ENCODE results near the gene CADM3. TPM values are rescaled to one million over a fixed set of nuclear protein-coding genes. Genes with fewer than 3 reads are reported as not detected.

The CADM3 gene
- total RNA-seq, 1 donor from 2014 or later: 4.0 TPM

GRCh38 chr1:159204161-159205141 lies 33.0 kb downstream of the CADM3 start, which contains the start of gene ACKR1:
Gene ACKR1 (plus strand): TSS chr1:159204875. CDS start chr1:159204960, 85 bp downstream.
- no peaks in the 10 kb centered on the region for H3K9me3 Mint-ChIP-seq (ENCODE audit: unreplicated experiment)
- peaks cover 46% of the 10 kb centered on the region for H3K4me1 Mint-ChIP-seq (ENCODE audit: unreplicated experiment)
- no peak for TF ChIP-seq CTCF (IDR thresholded peaks at IDR 0.05; ENCODE audit: unreplicated experiment)
- peaks cover 6% of the 10 kb centered on the region for H3K36me3 Mint-ChIP-seq (ENCODE audit: low read depth, unreplicated experiment)
- peak within 1 kb of the TSS; percentile 32 for H3K27ac Mint-ChIP-seq (ENCODE audit: unreplicated experiment)
- H3K4me3 Mint-ChIP-seq (ENCODE audit: unreplicated experiment): no peak within 1 kb of the TSS
- peaks cover 21% of the 10 kb centered on the region for H3K27me3 Mint-ChIP-seq (ENCODE audit: unreplicated experiment)
- no peak for DNase-seq (ENCODE audit: low spot score)

- Mint-ChIP-seq H3K36me3 (ENCODE audit: low read depth, unreplicated experiment) (peaks cover 4% of the 10 kb centered on the region), H3K9me3 (ENCODE audit: unreplicated experiment) (no peaks in the 10 kb centered on the region), H3K4me1 (ENCODE audit: unreplicated experiment) (peaks cover 40% of the 10 kb centered on the region), H3K4me3 (ENCODE audit: unreplicated experiment) (no peak overlapping the region), H3K27ac (ENCODE audit: unreplicated experiment) (no peak overlapping the region), H3K27me3 (ENCODE audit: unreplicated experiment) (peaks cover 18% of the 10 kb centered on the region)
- TF ChIP-seq CTCF (IDR thresholded peaks at IDR 0.05; ENCODE audit: unreplicated experiment): no peak
- no peak for DNase-seq (ENCODE audit: low spot score)
These were observed 33.8 kb downstream of the CADM3 start for GRCh38 chr1:159205225-159205624.

DNA sequence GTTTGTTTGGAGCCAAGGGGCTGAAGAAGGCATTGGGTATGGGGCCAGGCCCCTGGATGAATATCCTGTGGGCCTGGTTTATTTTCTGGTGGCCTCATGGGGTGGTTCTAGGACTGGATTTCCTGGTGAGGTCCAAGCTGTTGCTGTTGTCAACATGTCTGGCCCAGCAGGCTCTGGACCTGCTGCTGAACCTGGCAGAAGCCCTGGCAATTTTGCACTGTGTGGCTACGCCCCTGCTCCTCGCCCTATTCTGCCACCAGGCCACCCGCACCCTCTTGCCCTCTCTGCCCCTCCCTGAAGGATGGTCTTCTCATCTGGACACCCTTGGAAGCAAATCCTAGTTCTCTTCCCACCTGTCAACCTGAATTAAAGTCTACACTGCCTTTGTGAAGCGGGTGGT lies 34.7 kb downstream of the CADM3 start:
- Mint-ChIP-seq H3K4me1 (ENCODE audit: unreplicated experiment) (peaks cover 35% of the 10 kb centered on the region), H3K36me3 (ENCODE audit: low read depth, unreplicated experiment) (no peaks in the 10 kb centered on the region), H3K4me3 (ENCODE audit: unreplicated experiment) (no peak overlapping the region), H3K27me3 (ENCODE audit: unreplicated experiment) (peaks cover 19% of the 10 kb centered on the region), H3K9me3 (ENCODE audit: unreplicated experiment) (no peaks in the 10 kb centered on the region), H3K27ac (ENCODE audit: unreplicated experiment) (no peak overlapping the region)
- no peak for TF ChIP-seq CTCF (IDR thresholded peaks at IDR 0.05; ENCODE audit: unreplicated experiment)
- DNase-seq (ENCODE audit: low spot score): no peak

DNA sequence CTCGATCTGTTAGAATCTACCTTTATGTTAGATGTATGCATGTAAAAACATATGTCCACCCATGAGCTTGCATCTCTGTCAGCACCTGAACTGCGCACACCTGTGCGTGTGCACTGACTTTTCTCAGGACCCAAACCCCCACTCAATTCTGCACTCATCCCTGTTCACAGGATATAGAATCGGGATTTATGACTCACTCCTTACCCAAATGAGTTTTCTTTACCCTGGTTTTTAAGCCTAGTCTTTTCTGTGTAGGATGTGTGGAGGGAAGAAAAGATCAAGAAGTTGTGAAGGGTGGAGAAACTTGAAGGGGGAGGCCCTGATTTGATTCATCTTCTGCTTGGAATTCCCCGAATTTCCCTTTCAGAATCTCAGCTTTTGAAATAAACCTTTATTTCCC lies 35.7 kb downstream of the CADM3 start:
- peaks cover 15% of the 10 kb centered on the region for H3K27me3 Mint-ChIP-seq (ENCODE audit: unreplicated experiment)

More for the DNA sequence above, 35.7 kb downstream of the CADM3 start:
- H3K36me3 Mint-ChIP-seq (ENCODE audit: low read depth, unreplicated experiment): no peaks in the 10 kb centered on the region
- no peaks in the 10 kb centered on the region for H3K9me3 Mint-ChIP-seq (ENCODE audit: unreplicated experiment)
- DNase-seq (ENCODE audit: low spot score): no peak
- H3K4me3 Mint-ChIP-seq (ENCODE audit: unreplicated experiment): no peak overlapping the region
- H3K27ac Mint-ChIP-seq (ENCODE audit: unreplicated experiment): no peak overlapping the region
- TF ChIP-seq CTCF (IDR thresholded peaks at IDR 0.05; ENCODE audit: unreplicated experiment): no peak
- H3K4me1 Mint-ChIP-seq (ENCODE audit: unreplicated experiment): peaks cover 35% of the 10 kb centered on the region
